D721Med (cell line): ENCODE data around the gene RAB7A.

Experiments used
- DNase-seq: peaks from one replicate; pipeline ENCODE4 v3.0.0; 2011; ENCODE audit warnings: low spot score; ENCODE audit not compliant: insufficient read length
- FAIRE-seq: peaks from 2 replicates; lab custom pipeline; 2011; peaks lifted over from hg19 to GRCh38; lab: Jason Lieb, UNC
- TF ChIP-seq, protein P1 (sequence below): IDR thresholded peaks from 2 replicates; pipeline ENCODE4 v1.5.1; 2012; ENCODE audit warnings: mild to moderate bottlenecking, control low read depth; ENCODE audit not compliant: insufficient read depth; ENCODE audit errors: missing control alignments

RAB7A gene

DNA sequence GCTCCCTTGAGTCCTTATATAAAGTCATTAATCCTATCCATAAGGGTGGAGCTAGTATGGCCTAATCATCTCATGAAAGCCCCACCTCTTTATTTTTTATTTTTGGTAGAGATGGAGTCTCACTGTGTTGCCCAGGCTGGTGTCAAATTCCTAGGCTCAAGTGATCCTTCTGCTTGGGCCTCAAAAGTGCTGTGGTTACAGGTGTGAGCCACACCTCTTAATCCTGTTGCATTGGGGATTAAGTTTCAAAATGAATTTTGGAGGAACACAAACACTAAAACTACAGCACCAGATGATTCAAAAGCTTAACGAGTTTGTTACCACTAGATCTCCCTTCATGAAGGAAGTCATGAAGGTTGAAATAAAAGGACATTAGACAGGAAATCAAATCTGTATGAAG lies 27.7 kb downstream of the RAB7A start:
- FAIRE-seq (no peak), DNase-seq (no peak)
- TF ChIP-seq, protein P1, sequence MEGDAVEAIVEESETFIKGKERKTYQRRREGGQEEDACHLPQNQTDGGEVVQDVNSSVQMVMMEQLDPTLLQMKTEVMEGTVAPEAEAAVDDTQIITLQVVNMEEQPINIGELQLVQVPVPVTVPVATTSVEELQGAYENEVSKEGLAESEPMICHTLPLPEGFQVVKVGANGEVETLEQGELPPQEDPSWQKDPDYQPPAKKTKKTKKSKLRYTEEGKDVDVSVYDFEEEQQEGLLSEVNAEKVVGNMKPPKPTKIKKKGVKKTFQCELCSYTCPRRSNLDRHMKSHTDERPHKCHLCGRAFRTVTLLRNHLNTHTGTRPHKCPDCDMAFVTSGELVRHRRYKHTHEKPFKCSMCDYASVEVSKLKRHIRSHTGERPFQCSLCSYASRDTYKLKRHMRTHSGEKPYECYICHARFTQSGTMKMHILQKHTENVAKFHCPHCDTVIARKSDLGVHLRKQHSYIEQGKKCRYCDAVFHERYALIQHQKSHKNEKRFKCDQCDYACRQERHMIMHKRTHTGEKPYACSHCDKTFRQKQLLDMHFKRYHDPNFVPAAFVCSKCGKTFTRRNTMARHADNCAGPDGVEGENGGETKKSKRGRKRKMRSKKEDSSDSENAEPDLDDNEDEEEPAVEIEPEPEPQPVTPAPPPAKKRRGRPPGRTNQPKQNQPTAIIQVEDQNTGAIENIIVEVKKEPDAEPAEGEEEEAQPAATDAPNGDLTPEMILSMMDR = no peak

DNA sequence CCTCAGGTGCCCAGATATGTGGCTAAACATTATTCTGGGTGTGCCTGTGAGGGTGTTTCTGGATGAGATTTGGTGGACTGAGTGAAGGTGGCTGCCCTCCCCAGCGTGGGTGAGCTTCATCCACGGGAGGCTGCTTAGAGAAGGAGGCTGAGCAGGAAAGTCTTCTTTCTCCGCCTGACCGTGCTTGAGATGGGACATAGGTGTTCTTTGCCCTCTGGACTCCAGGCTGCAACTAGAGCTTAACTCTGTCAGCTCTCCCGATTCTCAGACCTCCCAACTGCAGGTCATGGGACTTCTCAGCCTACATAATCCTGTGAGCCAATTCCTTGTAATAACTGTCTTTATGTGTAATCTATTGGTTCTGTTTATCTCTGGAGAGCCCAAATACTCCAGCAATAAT lies 34.1 kb downstream of the RAB7A start:
- FAIRE-seq (no peak), DNase-seq (no peak)
- TF ChIP-seq, protein P1 = no peak

DNA sequence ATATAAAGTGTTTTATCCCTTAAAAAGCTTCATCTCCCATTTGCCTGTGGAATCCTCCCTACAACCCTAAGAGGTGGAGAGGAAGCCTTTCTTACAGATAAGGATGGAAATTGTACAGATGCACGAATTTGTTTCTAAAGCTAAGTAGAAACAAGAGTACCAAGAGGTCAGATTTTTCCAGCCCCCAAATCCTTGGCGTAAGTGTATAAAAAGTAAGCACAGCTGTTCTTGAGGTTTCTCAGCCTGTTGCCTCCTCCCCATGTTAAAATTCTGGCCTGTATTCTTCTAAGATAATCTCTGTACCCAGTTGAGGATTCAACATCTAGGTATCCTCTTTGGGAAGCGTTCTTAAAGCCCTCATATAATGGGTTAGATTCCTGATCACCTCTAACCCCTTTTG lies 34.9 kb downstream of the RAB7A start:
- DNase-seq (no peak), FAIRE-seq (no peak)
- TF ChIP-seq, protein P1 = no peak

DNA sequence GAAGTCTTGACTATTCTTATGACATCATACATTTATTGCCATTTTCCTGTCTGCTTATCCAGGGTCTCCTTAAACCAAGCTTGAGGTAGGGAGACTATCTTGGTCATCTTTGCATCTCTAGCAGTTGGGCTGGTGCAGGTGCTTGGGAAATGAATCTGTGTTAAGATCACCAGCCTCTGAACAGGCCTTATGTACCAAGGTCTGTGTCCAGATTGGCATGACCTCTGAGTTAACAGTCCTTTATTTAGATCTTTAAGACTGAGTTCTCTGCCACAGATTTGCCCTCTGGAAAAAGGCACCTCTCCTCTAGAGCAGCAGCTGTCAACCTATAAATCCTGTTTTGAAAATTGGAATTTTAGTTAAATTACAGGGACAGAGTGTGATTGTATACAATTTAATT lies 35.4 kb downstream of the RAB7A start:
- no peak for FAIRE-seq

DNA sequence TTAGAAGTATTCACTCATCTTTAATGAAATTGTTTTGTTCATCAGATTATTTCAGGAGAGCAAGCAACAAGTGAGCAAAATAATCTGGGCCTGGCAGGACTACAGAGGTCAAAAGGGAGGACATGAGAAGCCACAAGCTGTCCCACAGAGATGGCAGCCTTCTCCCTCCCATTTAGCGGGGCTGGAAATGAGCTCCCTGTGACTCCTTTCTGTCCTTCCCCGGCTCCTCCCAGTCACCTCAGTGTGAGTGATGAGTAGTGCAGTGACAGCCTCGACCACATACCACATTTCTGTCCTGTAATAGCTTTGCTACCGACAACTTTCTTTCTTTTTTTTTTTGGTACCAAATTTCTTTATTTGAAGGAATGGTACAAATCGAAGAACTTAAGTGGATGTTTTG lies 38.0 kb downstream of the RAB7A start:
- DNase-seq (no peak), FAIRE-seq (no peak)
- TF ChIP-seq, protein P1 = no peak

More for the DNA sequence above, 35.4 kb downstream of the RAB7A start:
- no peak for DNase-seq
- TF ChIP-seq, protein P1 = no peak

DNA sequence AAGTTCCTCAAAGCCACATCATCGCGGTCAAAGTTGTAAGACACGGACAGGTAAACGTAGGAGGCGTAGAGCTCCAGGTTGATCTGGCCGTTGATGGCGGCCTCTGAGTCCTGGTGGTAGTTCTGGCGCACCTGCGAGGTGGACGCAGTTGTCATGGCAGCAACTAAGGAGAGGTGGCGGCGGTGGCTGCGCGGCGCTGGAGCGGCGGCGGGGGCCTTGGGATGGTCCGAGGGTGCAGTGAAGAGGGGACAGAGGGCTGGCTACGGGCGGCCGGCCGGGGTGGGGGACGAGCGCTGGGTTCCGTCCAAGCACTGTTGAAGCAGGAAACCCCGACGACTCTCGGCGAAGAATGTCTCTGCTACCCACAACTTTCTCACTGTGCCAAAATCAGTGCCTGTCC lies 38.9 kb downstream of the RAB7A start:
- TF ChIP-seq, protein P1 = no peak
- DNase-seq = no peak
- no peak for FAIRE-seq

DNA sequence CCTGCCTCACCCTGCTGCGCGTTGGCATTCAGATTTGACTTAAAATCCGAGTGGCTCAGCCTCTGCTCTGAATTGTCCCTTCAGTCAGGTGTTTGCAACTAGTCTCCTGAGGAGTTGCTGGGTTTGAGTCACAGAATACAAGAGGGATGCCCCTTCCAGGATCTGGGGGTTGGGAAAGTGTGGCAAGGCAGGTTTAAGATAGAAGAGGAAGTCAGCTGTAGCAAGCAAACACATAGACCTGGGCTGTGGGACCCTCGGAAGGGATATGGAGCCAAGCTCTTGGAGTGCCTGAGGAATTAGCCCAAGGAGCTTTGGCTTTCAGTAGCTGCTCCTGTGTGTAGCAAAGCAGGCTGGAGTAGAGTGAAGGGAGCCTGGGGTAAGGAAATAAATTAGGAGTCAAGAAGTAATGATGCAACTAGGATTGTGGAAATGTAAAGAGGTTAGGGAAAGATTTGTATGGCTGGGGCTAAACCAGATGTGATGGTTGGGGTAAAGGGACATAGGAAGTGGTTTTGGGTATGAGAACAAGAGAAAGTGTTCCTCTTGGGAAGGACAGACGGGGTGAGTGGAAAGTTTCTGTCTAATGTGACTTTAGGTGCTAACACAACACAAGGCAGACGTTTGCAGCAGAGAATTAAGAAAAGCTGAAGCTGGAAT lies 41.2 kb downstream of the RAB7A start:
- DNase-seq (no peak), FAIRE-seq (no peak)

More for the DNA sequence above, 41.2 kb downstream of the RAB7A start:
- TF ChIP-seq, protein P1 = no peak
